Thoracic aorta (tissue), 2 donors: ENCODE data around the gene FAM187B. TPM values are rescaled to one million over a fixed set of nuclear protein-coding genes. Genes with fewer than 3 reads are reported as not detected.

Source experiments
- ATAC-seq: fragments of 150-250 bp; one replicate; pipeline ENCODE4 v1.8.0; 2017; ENCODE audit warnings: low read depth; ENCODE audit not compliant: insufficient number of reproducible peaks, low FRiP score
- DNase-seq: peaks from one replicate; pipeline ENCODE4 v3.0.0-alpha.2; 2020; ENCODE audit warnings: low spot score
- H3K27ac ChIP-seq, 2 donors: fragments of 200-600 bp; sonication (generic); 1 replicate in 1 of 2; 2 replicates in 1 of 2; pipeline ENCODE4 v1.5.1; 2016; ENCODE audit warnings: mild to moderate bottlenecking in 2 of 2, moderate library complexity in 2 of 2
- H3K27me3 ChIP-seq: fragments of 200-600 bp; sonication (generic); replicated peaks from 2 replicates; pipeline ENCODE4 v1.6.0; 2016; ENCODE audit warnings: mild to moderate bottlenecking; ENCODE audit not compliant: insufficient read depth
- H3K36me3 ChIP-seq: fragments of 200-600 bp; sonication (generic); one replicate; pipeline ENCODE4 v1.5.1; 2016
- H3K4me1 ChIP-seq, 2 donors: fragments of 200-600 bp; sonication (generic); 1 replicate in 1 of 2; 2 replicates in 1 of 2; pipeline versions ENCODE4 v1.5.1 to v1.6.0; 2016; ENCODE audit warnings: low read depth in 2 of 2, mild to moderate bottlenecking in 1 of 2; ENCODE audit not compliant: control insufficient read depth in 1 of 2
- H3K4me3 ChIP-seq: fragments of 200-600 bp; sonication (generic); 2 replicates; pipeline ENCODE4 v1.5.1; 2016; ENCODE audit warnings: mild to moderate bottlenecking
- H3K9me3 ChIP-seq: fragments of 200-600 bp; sonication (generic); 2 replicates; pipeline ENCODE4 v1.5.1; 2016
- CTCF ChIP-seq: fragments of 200-600 bp; sonication (generic); IDR thresholded peaks from one replicate; pipeline ENCODE4 v1.5.1; 2019; ENCODE audit warnings: antibody characterized with exemption
- total RNA-seq, 2 donors: library from RNA; depleted of rRNA; stranded (reverse); fragments of >200 nt; gene quantifications; one replicate each; pipeline versions ENCODE4 v1.1.0 to v1.2.3, GENCODE V29; 2016

FAM187B gene
- total RNA-seq, result not detected

- ATAC-seq (no peak), DNase-seq (no peak)
- TF ChIP-seq CTCF, result no peak
- Histone ChIP-seq H3K4me3 (no peak within 1 kb of the TSS), H3K27ac (no peak within 1 kb of the TSS), H3K27me3 (no peaks in the 10 kb centered on the region), H3K36me3 (no peaks in the 10 kb centered on the region), H3K9me3 (no peaks in the 10 kb centered on the region), H3K4me1 (no peaks in the 10 kb centered on the region)
Observed at GRCh38 chr19:35228177-35228930, at the start of gene FAM187B. Gene FAM187B, minus strand, starts transcription at chr19:35228739. Its CDS starts 59 bp downstream, at chr19:35228680.

GRCh38 chr19:35276706-35277281 is 48.3 kb upstream of the FAM187B start:
- Histone ChIP-seq H3K4me1 (no peaks in the 10 kb centered on the region), H3K27me3 (no peaks in the 10 kb centered on the region), H3K27ac (no peak overlapping the region), H3K9me3 (no peaks in the 10 kb centered on the region), H3K36me3 (peaks cover 42% of the 10 kb centered on the region), H3K4me3 (no peak overlapping the region)
- TF ChIP-seq CTCF, result no peak
- DNase-seq (no peak), ATAC-seq (no peak)

- no peak for ATAC-seq
- TF ChIP-seq CTCF, result no peak
- peaks cover 6 to 11% of the 10 kb centered on the region in 2 donors for H3K4me1 ChIP-seq
- H3K9me3 ChIP-seq, result no peaks in the 10 kb centered on the region
- DNase-seq, result no peak
- H3K27me3 ChIP-seq, result no peaks in the 10 kb centered on the region
- no peak overlapping the region for H3K27ac ChIP-seq
- H3K4me3 ChIP-seq, result no peak overlapping the region
- H3K36me3 ChIP-seq, result peaks cover 52% of the 10 kb centered on the region
Observed at GRCh38 chr19:35274323-35274722, 45.8 kb upstream of the FAM187B start.

GRCh38 chr19:35273686-35274259 is 45.2 kb upstream of the FAM187B start:
- H3K27me3 ChIP-seq, result no peaks in the 10 kb centered on the region
- TF ChIP-seq CTCF, result no peak
- no peak for DNase-seq
- H3K9me3 ChIP-seq, result no peaks in the 10 kb centered on the region
- H3K27ac ChIP-seq, result no peak overlapping the region
- H3K4me1 ChIP-seq, result peaks cover 6 to 11% of the 10 kb centered on the region in 2 donors
- no peak overlapping the region for H3K4me3 ChIP-seq
- no peak for ATAC-seq
- H3K36me3 ChIP-seq, result peaks cover 47% of the 10 kb centered on the region

- Histone ChIP-seq H3K4me1 (peaks cover 6 to 11% of the 10 kb centered on the region in 2 donors), H3K9me3 (no peaks in the 10 kb centered on the region), H3K36me3 (peaks cover 42% of the 10 kb centered on the region), H3K4me3 (no peak overlapping the region), H3K27me3 (no peaks in the 10 kb centered on the region), H3K27ac (no peak overlapping the region)
- no peak for TF ChIP-seq CTCF
- ATAC-seq, result no peak
- no peak for DNase-seq
Observed at GRCh38 chr19:35272954-35273649, 44.6 kb upstream of the FAM187B start.
